ENCODE measurements around the gene ASTN2. TPM values are rescaled to one million over a fixed set of nuclear protein-coding genes. Genes with fewer than 3 reads are reported as not detected.
A peak's percentile ranks its signal among the peaks of the same experiment; 100 is the strongest.

The ASTN2 gene
- polyA plus RNA-seq, 1 donor = 4.5 TPM

DNA sequence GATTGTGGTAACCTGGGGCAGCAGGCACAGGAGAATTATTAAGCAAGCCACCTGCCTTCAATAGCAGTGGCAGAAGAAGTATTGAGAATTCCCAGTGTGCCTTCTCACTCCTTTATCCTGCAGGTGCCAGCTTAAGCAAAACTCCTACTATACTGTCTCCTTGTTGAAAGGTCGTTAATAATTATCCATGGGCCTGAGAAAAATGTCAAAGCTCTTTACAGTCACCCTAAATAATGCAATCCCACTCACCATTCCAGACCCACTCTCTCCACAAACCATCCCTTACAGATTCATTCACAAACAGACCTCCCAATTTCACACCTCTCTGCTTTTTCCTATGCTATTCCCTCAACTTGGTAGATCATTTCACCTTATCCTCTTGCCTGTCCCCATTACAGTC, 889.2 kb downstream of the ASTN2 start:
- no peak for DNase-seq (ENCODE audit: low read depth)

DNA sequence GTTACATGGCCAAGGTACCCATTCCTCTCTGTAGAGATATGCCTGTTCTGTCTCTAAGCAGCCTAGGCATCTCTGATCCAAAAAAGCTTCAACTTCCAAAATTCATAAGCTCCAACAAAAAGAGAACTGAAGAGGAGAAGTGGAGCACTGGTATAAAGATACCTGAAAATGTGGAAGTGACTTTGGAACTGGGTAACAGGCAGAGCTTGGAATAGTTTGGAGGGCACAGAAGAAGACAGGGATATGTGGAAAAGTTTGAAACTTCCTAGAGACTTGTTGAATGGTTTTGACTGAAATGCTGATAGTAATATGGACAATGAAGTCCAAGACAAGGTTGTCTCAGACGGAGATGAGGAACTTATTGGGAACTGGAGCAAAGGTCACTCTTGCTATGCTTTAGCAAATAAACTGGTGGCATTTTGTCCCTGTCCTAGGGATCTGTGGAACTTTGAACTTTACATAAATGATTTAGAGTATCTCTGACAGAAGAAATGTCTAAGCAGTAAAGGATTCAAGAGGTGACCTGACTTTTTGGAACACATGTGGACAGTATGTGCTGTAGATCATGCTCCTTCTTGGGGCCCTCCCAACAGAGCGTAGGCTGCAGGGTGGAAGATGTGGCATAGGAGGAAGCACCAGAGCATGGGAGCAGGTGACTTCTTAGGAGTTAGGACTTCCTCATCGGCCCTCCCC, 889.9 kb downstream of the ASTN2 start:
- DNase-seq (ENCODE audit: low read depth) = no peak

DNA sequence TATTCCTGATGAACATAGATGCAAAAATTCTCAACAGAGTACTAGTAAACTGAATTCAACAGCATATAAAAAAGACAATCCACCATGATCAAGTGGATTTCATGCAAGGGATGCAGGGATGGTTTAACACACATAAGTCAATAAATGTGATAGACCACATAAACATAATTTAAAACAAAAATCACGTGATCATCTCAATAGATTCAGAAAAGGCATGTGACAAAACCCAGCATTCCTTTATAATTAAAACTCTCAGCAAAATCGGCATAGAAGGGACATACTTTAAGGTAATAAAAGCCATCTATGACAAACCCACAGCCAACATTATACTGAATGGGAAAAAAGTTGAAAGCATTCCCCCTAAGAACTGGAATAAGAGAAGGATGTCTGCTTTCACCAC, 894.6 kb downstream of the ASTN2 start:
- no peak for DNase-seq (ENCODE audit: low read depth)

DNA sequence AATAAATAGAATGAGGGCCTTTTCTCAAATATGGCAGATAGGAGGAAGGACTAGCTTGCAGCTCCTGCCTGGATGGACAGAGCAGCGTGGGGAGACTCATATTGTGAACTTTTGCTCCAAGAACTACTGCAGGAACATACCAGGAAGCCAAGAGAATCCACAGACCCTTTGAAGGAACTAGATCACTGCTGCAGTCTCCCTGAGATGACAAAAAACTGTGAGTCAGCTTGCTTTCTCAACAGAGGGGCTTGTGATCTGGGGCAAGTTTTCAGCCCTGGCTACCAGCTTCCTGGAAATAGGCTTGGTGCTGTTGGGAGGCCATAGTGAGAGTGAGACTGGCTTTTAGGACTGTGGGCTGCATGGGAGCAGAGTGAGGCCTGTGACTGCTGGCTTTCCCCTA, 898.4 kb downstream of the ASTN2 start:
- DNase-seq (ENCODE audit: low read depth) = no peak

DNA sequence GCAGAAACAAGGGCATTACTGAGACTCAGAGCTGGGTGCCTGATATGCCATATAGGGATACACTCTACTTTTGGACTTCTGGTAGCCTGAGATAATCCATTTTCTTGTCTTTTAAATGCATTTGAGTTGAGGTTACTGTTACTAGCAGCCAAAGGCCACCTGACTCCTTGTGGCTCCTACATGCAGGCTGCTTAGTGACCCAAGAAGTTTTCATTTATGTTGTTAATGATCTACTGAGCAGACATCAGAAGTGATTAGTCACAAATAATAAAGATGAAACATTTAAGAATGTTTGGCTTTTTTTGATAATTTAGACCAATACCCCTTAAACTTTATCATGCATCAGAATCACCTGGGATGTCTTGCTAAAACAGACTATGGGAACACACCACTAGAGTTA, 899.3 kb downstream of the ASTN2 start:
- no peak for DNase-seq (ENCODE audit: low read depth)

DNA sequence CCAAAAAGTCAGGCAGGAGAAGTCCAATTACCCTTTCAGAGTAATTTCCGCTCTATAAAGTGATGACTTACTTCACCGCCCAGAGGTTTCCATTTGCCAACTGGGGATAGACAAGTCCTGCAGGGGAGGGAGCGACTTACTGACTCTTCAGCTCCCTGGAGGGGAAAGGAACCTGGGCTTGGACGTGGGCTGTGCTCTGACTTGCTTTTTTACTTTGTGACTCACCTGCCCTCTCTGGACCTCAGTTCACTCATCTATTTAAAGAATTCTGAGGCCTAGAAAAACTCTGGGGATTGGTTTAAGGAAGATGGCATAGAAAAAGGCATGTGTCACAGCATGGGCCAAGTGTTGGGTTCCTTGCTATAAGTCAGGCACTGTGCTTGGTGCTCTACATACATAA, 908.2 kb downstream of the ASTN2 start:
- no peak for DNase-seq (ENCODE audit: low read depth)

DNA sequence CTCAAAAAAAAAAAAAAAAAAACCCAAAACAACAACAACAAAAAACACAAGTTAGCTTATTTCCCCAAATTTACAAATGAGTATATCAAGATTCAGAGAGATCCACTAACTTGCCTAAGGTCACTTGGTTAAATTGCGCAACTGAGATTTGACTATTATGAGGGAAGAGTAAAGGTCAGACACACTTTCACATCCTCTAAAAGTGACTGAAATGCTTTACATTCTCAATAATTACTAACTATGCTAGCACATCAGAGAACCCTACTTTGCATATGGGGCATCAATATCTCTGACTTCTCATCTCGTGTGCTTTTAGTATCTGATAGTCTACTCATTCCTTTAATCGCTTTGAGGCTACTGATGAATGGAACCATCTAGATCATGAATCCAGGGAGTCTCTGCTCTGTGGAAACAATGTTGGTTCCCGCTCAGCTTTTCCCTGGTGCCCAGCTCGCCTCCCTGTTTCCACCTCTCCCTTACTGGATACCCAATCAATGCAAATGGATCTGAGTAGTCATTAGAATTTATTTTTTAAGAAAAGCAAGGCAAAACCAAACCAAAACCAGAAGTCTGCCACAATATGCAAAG, 909.9 kb downstream of the ASTN2 start:
- DNase-seq (ENCODE audit: low read depth) = no peak

DNA sequence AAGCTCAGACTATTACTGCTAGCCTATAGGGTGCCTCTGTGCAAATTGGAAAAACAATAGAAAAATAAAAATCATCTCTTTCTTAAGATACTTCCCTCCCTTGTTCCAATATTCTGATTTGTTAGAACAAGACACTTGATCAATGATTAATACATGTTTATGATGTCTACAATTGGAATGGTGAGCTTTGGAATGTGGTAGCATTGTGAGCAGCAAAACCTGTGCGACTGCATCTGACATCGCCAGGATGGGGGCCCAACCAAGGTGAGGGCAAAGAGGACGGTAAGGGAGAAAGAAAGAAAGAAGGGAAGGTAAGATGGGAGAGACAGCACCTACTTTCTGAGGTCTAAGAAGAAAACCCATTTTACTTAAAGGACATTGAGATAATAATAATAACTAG, 910.8 kb downstream of the ASTN2 start:
- no peak for DNase-seq (ENCODE audit: low read depth)

DNA sequence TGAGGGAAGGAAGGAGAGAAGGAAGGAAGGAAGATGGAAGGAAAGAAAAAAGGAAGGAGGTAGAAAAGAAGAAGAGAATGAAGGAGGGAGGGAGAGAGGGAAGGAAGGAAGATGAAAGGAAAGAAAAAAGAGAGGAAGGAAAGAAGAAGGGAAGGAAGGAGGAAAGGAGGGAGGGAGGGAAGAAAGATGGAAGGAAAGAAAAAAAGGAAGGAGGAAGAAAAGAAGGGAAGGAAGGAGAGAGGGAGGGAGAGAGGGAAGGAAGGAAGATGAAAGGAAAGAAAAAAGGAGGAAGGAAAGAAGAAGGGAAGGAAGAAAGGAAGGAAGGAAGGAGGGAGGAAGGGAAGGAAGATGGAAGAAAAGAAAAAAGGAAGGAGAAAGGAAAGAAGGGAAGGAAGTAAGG, 912.1 kb downstream of the ASTN2 start:
- no peak for DNase-seq (ENCODE audit: low read depth)

DNA sequence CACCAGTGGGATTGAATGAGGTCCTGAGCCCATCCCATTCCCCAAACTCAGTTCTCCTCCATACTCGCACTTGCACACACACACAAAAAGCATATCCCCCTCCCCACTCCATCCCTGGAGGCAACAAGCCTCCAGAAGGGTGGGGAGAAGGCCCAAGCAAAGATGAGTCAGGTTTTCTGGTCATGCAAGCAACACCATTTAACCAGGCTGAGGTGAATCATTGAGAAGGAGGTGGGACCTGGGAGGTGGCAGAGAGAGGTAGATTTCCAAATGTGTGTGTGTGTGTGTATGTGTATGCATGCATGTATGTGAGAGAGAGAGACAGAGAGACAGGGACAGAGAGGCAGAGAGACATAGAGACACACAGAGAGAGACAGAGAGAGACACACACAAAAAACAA, 913.0 kb downstream of the ASTN2 start:
- DNase-seq (ENCODE audit: low read depth) = no peak

DNA sequence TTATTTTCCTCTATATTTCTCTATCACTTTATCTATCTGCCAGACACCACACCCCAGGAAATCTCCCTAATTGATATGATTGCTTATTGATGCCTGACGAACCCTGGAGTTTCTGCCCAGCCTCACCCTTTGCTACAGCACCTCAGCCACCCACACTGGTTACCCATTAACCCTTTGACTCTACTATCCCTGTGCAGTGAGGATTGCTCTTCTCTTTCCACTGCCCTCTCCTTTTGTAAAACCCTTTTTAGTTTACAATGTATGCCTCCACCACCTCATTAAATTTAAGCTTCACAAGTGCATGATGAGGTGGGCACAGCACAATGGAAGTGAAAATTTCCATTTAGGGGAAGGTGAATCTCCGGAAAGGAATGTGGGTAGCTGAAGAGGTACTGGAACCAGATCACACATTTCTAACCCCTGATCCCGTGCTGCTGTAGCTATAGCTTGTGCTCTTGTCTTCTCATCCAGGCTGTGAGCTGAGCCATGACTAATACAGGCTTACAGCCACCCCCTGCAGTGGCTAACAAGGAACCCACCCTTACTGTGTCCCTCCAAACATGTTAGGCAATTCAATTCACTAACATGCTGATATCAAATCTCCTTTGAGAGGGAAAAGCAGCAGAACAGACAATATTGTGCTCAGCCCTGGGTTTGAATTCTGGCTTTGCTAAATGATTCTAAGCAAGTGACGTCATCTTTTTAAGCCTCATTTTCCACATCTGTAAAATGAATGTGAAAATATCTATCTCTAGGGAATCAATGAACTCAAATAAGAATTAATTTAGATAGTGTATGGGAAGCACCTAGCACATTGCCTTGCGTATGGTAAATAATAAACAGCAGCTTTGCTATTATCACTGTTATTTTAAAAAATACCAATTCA, 914.6 kb downstream of the ASTN2 start:
- no peak for DNase-seq (ENCODE audit: low read depth)

DNA sequence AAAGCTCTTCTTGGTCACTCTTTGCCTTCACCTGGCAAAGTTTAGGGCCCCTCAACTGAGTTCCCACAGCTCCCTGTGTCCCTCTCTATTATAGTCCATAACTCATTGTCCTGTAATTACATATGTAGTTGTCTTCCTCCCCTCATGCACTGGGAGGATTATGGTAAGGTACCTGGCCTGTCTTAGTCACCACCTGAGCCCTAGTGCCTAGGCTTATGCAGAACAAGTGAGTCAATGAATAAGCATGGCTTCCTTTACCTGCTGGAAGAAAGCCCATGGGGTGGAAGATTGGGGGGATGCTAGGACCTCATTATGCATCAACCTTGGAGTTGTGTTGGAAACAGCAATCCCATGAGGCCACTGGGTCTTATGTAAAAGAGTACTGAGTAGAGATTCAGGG, 915.4 kb downstream of the ASTN2 start:
- no peak for DNase-seq (ENCODE audit: low read depth)

DNA sequence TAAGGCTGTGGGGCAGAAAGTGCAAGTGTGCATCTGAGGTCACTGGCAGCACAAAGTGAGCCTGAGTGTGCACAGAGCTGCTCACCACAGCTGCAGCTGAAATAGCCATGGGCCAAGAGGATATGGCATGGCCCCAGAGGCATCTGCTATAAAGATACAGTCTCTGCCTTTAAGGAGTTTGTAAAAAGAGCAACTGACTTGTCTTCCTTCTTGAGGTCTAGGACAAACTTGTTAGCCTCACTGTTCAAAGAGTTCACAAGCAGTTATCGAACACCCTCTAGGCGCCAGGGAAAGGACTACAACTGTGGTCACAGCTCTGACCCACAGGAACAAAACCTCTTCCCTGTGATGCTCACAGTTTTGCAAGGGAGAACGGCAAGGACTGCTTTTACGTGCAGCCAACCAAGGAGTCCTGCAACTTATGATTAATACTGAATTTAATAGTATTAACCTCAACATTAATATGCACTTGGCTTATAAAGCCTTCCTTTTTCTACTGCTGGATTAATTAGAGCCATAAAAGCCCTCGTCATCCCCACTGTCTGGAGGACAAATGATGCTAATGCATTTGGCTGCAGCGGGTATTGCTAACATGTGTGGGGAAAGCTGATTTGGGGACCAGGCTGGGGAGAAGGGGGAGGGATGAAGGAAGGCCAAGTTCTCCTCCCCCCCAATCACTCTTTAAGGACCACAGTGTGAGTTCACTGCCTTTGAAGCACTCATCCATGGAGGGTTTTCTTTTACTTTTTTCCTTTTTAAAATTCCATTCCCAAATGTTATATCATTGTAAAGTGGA, 917.6 kb downstream of the ASTN2 start:
- DNase-seq (ENCODE audit: low read depth) = peak; percentile 34

DNA sequence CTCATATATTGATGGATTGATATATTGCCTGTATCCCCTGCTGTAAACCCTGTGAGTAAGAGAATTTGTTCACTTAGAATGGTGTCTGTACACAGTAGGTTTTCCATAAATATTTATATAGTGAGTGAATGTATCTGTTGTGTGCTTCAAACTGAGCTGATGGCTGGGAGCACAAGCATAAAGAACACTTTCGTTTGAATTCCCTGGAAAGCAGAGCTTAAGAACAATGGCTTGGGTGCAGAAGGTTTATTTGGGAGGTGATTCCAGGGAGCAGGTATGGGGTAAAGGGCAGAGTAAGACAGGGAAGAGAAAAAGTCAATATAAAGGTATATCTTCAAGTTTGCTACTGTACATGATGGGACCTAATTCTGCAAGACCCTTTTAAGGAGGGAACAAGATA, 918.7 kb downstream of the ASTN2 start:
- DNase-seq (ENCODE audit: low read depth) = no peak

DNA sequence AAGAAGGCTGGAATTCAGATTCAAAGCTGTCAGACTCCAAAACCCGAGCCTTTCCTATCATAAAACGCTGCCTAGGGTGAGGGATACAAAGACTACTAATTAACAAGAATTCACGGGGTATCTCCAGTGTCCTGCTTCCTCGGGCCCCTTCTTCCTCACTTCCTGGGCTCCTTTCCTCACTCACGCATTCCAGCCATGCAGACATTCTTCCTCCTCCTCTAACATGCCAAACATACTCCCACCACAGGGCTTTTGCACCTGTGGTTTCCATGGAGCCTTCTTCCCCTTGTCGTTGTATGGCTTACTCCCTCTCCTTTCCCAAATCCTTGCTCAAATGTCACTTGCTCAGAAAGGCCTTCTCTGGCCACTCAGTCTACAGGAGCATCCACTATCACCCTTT, 919.1 kb downstream of the ASTN2 start:
- no peak for DNase-seq (ENCODE audit: low read depth)

DNA sequence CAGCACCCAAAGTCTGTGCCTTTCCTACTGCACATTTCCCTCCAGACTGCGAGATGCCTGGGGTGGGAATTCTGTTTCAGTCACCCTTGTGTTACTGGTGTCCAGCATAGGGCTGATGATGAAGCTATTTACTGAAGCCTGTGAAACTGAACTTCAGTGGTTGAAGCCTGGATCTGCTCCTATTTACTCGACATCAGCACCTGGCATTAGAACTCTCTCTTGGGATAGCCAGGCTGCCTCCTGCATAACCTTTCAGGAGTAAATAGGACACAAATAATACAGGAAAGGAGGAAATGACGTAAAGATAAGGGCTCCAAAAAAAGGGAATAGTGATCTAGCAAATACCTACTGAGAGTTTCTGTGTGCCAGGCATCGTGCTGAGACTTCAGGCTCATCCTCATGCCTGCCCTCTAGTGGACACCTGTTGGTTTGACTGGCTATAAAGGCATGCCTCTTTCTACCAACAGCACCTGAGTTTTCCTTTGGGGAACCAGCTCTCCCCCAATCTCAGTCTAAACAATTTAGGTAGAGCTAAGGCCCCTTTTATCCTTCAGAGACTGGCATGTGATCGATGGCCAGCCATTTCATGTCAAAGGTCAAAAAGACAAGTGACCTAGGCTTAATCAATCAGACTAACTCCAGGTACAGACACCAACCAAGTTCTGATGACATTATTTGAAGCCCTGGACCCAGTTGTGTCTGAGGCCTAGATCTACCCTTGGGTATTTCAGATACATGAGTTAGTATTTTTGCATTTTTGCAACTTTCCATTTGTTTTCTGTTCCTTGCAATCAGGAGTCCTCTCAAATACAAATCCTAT, 919.8 kb downstream of the ASTN2 start:
- no peak for DNase-seq (ENCODE audit: low read depth)

DNA sequence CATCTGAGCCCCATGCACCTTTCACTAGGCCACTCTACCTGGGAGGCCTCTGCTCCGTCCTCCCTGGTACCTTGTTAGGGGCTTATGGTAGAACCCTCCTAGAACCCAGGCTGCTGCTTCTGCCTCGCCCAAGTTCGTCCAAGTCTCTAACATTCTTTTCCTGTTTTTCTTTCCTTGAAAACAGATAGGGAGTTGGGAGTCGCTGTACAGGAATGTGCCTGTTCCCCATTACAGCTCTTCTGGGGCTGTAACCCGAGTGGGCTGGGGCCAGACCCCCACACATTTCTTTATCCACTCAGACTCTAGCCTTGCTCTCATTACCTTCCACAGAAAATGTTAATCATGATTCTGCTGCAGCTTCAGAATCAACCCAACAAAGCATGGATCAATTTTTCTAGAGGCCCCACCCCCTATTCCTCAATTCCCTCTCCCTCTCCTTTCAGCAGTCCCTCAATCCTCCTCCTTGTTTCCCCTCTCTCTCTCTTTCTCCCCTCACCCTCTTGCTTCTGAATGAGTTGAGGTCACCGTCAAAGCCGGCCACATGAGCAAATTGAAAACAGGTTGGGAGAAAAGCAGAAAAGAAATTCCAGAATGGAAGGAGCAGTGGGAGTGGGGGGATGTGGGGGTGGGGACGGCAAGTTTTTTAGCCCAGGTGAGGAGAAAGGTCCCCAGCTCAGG, 921.5 kb downstream of the ASTN2 start:
- DNase-seq (ENCODE audit: low read depth) = no peak

DNA sequence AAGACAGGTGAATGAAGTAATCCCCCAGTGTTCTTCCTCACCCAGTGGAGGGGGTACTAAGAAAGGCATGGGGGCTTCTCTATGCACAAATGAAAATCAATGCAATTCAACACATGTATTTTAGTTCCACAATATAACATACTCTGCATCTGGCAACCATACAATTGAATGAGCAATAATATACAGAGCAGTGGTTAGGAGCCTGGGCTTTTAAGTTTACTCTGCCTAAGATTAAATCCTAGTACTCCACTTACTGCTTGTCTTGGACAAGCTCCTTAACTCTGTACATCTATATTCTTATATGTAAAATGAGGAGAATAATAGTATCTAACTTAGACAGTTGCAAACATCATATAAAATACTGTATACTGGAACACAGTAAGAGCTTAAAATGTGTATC, 923.2 kb downstream of the ASTN2 start:
- no peak for DNase-seq (ENCODE audit: low read depth)

DNA sequence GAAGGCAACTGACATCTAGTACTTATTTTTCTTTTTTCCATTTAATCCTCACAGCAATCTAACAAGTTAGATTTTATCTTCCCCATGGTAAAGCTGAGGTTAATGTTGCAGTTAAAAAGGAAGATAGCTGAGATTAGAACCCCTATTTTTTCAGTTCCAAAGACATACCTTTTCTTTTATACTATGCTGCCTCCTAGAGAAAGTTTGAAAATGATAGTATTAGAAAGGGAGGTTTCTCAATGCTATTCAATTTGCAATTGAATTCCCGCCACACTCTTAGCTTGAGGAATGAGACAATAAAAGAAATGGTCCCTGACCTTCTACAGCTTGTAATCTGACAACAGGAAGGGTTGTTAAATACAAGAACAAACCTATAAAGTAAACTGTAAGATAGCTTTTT, 923.6 kb downstream of the ASTN2 start:
- DNase-seq (ENCODE audit: low read depth) = no peak

DNA sequence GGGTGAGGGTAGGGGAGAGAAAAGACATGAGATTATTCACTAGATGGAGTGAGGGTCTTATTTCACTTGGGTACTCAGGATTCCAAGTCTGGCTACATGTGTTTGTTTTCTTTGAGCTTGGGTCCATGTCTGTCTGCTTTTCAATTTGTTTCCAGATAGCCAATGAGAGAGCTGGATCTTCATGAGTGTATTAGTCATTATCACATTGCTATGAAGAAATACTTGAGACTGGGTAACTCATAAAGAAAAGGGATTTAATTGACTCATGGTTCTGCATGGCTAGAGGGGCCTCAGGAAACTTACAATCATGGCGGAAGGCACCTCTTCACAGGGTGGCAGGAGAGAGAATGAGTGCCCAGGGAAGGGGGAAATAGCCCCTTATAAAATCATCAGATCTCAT, 924.5 kb downstream of the ASTN2 start:
- no peak for DNase-seq (ENCODE audit: low read depth)

DNA sequence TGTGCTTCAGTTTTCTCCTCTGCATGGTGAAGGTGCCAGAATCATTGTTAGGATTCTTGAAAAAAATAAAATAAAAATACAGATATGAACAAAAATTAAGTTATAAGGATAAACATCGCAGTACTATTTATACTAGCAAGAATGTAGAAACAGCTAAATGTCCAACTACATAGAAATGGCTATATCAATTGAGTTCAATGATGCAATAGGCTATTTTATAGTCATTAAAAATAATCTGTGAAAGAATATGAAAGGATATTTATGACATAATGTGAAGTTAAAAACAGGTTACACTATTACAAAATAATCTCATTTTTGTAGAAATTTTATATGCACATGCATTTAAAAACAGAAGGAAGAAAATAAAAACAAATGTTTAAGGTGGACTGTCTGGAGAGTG, 926.5 kb downstream of the ASTN2 start:
- DNase-seq (ENCODE audit: low read depth) = no peak

All from forelimb muscle (tissue), 1 donor.